OCI-LY7 (cell line): ENCODE results near the gene CERS3. TPM values are rescaled to one million over a fixed set of nuclear protein-coding genes. Genes with fewer than 3 reads are reported as not detected.

Experiments used
- BruUV-seq: library from RNA; stranded (reverse); fragments of 400-500 nt; replicated peaks from 2 replicates; lab custom pipeline; 2021; lab: Mats Ljungman, UMichigan
- CTCF ChIA-PET: fragments of 300-600 bp; sonication (Branson Sonifier 250); formaldehyde crosslinking; loops from one replicate; lab custom pipeline; 2022; ENCODE audit warnings: antibody characterized with exemption; ENCODE audit not compliant: unreplicated experiment; lab: Charles Lee
- POLR2A ChIA-PET: fragments of 300-600 bp; sonication (Branson Sonifier 250); formaldehyde crosslinking; loops from one replicate; lab custom pipeline; 2022; ENCODE audit warnings: antibody characterized with exemption; lab: Charles Lee
- DNase-seq: peaks from one replicate; pipeline ENCODE4 v3.0.0-alpha.2; 2015; ENCODE audit warnings: low spot score
- H2AFZ ChIP-seq: fragments of 200-600 bp; sonication (generic), shearing (Covaris generic); 2 replicates; pipeline ENCODE4 v1.6.1; 2014; ENCODE audit warnings: mild to moderate bottlenecking, antibody characterized with exemption, low read length, moderate library complexity
- H3K27ac ChIP-seq: fragments of 200-600 bp; sonication (generic); 2 replicates; pipeline ENCODE4 v1.5.1; 2014; ENCODE audit warnings: mixed run types, low read depth, mild to moderate bottlenecking, moderate library complexity, low read length, inconsistent platforms; ENCODE audit not compliant: poor library complexity, severe bottlenecking
- H3K36me3 ChIP-seq: fragments of 200-600 bp; sonication (generic); 2 replicates; pipeline ENCODE4 v1.6.1; 2014; ENCODE audit warnings: mild to moderate bottlenecking, antibody characterized with exemption, low read length, moderate library complexity, mixed read lengths; ENCODE audit not compliant: insufficient read depth
- H3K4me1 ChIP-seq: fragments of 200-600 bp; sonication (generic); 2 replicates; pipeline ENCODE4 v1.5.1; 2014; ENCODE audit warnings: mild to moderate bottlenecking, low read length; ENCODE audit not compliant: insufficient read depth, poor library complexity, severe bottlenecking
- H3K4me2 ChIP-seq: fragments of 200-600 bp; sonication (generic); 2 replicates; pipeline ENCODE4 v1.6.1; 2014; ENCODE audit warnings: mild to moderate bottlenecking, low read length
- H3K4me3 ChIP-seq: fragments of 200-600 bp; sonication (generic); 2 replicates; pipeline ENCODE4 v1.5.1; 2014; ENCODE audit warnings: mild to moderate bottlenecking, low read depth, low read length; ENCODE audit not compliant: poor library complexity, severe bottlenecking
- H3K79me2 ChIP-seq: fragments of 200-600 bp; sonication (generic); 2 replicates; pipeline ENCODE4 v1.6.1; 2016; ENCODE audit warnings: low read depth, mild to moderate bottlenecking, low read length, moderate library complexity, mixed read lengths; ENCODE audit not compliant: insufficient read depth
- H3K9me2 ChIP-seq: fragments of 200-600 bp; sonication (generic); 2 replicates; pipeline ENCODE4 v1.6.1; 2016; ENCODE audit warnings: mild to moderate bottlenecking, low read length, mixed read lengths; ENCODE audit not compliant: insufficient read depth
- H3K9me3 ChIP-seq: fragments of 200-600 bp; sonication (generic); 2 replicates; pipeline ENCODE4 v1.6.1; 2014; ENCODE audit warnings: mild to moderate bottlenecking, mixed run types, low read length, mixed read lengths
- H4K20me1 ChIP-seq: fragments of 200-600 bp; sonication (generic); 2 replicates; pipeline ENCODE4 v1.6.1; 2014; ENCODE audit warnings: mild to moderate bottlenecking, antibody characterized with exemption, low read length, moderate library complexity, mixed read lengths; ENCODE audit not compliant: insufficient read depth
- CTCF ChIP-seq: fragments of 200-600 bp; sonication (generic); conservative IDR thresholded peaks from 2 replicates; pipeline ENCODE4 v1.5.1; 2014; ENCODE audit warnings: mild to moderate bottlenecking, antibody characterized with exemption, low read length, moderate library complexity, mixed read lengths
- EZH2phosphoT487 ChIP-seq: fragments of 200-600 bp; sonication (generic); IDR thresholded peaks from 2 replicates; pipeline ENCODE4 v1.6.1; 2018; ENCODE audit warnings: low read depth, borderline replicate concordance, mild to moderate bottlenecking, mixed run types, antibody characterized with exemption, low read length, moderate library complexity, mixed read lengths
- intact Hi-C: fragments of 100-400 bp; cut with micrococcal nuclease; formaldehyde crosslinking; loops from one replicate; pipeline ENCODE4 v1.10.0; 2022; ENCODE audit not compliant: unreplicated experiment
- total RNA-seq, 2 experiments: library from RNA; depleted of rRNA in 1 of 2; stranded (reverse); fragments of >200 nt in 1 of 2; shearing (Covaris generic) in 1 of 2; gene quantifications; 2 replicates each; pipeline ENCODE4 v1.2.3, GENCODE V29; 2014 to 2022

Gene CERS3
- total RNA-seq, 2 experiments from 2014 or later, result 0.88 TPM; not detected in 1

- no peak for TF ChIP-seq CTCF
- TF ChIP-seq EZH2phosphoT487, result no peak
- intact Hi-C loops, result no loop called here
- Histone ChIP-seq H3K4me2 (no peak overlapping the region), H3K27ac (no peak overlapping the region), H4K20me1 (no peaks in the 10 kb centered on the region), H3K79me2 (no peaks in the 10 kb centered on the region), H3K9me2 (no peaks in the 10 kb centered on the region), H3K36me3 (no peaks in the 10 kb centered on the region), H3K4me3 (no peak overlapping the region), H3K9me3 (no peaks in the 10 kb centered on the region), H3K4me1 (no peaks in the 10 kb centered on the region), H2AFZ (no peak overlapping the region)
- no TSS peak for BruUV-seq
- ChIA-PET CTCF (interaction anchor here (0.6 kb wide), 1 partner anchor 1930 kb away, joined by 3 read pairs; no protein-coding TSS in a partner anchor), POLR2A (interaction anchor here (0.6 kb wide), 1 partner anchor 48 kb away, joined by 3 read pairs; no protein-coding TSS in a partner anchor)
- no peak for DNase-seq
These were observed 44.3 kb downstream of the CERS3 start for GRCh38 chr15:100484443-100484842.

GRCh38 chr15:100483370-100483769 lies 45.4 kb downstream of the CERS3 start:
- H3K4me2 ChIP-seq, result no peak overlapping the region
- TF ChIP-seq CTCF (no peak), EZH2phosphoT487 (no peak)
- no peaks in the 10 kb centered on the region for H3K79me2 ChIP-seq
- H3K9me2 ChIP-seq, result no peaks in the 10 kb centered on the region
- no peaks in the 10 kb centered on the region for H4K20me1 ChIP-seq
- H3K27ac ChIP-seq, result no peak overlapping the region
- no peaks in the 10 kb centered on the region for H3K36me3 ChIP-seq
- H3K4me3 ChIP-seq, result no peak overlapping the region
- ChIA-PET POLR2A (no interaction called here), CTCF (no interaction called here)
- DNase-seq, result no peak
- intact Hi-C loops, result no loop called here
- H3K9me3 ChIP-seq, result peaks cover 8% of the 10 kb centered on the region; the same call in 1 of the 2 replicates
- no peaks in the 10 kb centered on the region for H3K4me1 ChIP-seq
- no TSS peak for BruUV-seq
- H2AFZ ChIP-seq, result no peak overlapping the region

- CTCF ChIA-PET, result no interaction called here
- H3K9me2 ChIP-seq, result no peaks in the 10 kb centered on the region
- H3K36me3 ChIP-seq, result no peaks in the 10 kb centered on the region
- intact Hi-C loops, result no loop called here
- H3K4me2 ChIP-seq, result no peak overlapping the region
- H3K4me1 ChIP-seq, result no peaks in the 10 kb centered on the region
- H3K27ac ChIP-seq, result no peak overlapping the region
- H3K9me3 ChIP-seq, result peaks cover 15% of the 10 kb centered on the region; the same call in 1 of the 2 replicates
- POLR2A ChIA-PET, result no interaction called here
- no peak overlapping the region for H2AFZ ChIP-seq
- DNase-seq, result no peak
- TF ChIP-seq CTCF (no peak), EZH2phosphoT487 (no peak)
- H4K20me1 ChIP-seq, result no peaks in the 10 kb centered on the region
- no peak overlapping the region for H3K4me3 ChIP-seq
- BruUV-seq, result no TSS peak
- H3K79me2 ChIP-seq, result no peaks in the 10 kb centered on the region
These were observed 51.9 kb downstream of the CERS3 start for GRCh38 chr15:100476805-100477204.
